Measurements from ENCODE around the gene TAS2R30.

DNA sequence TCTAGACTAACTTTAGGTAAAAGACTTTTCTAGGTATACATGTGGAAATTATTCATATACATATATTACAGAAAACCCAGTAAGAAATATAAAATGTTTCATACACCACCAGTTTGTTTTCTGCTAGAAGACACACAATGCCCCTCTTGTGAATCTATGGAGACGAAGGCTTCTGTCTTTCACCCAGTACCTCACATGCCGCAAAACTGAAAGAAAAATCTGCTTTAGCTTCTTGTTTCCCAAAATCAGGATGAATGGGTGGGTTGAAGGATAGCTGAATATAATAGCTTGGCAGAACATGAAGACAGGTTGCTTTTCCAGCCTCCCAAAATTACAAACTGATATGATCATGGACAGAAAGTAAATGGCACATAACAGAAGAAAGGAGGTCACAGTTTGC, 1.3 kb downstream of the TAS2R30 start:
- TF ChIP-seq POLR2AphosphoS5 (IDR thresholded peaks at IDR 0.05; ENCODE audit: low read depth, low read length) = no peak
- TF ChIP-seq POLR2A (IDR thresholded peaks at IDR 0.05; ENCODE audit: low read depth, low read length) = no peak
- no peak for TF ChIP-seq TAF1 (IDR thresholded peaks at IDR 0.05; ENCODE audit: borderline replicate concordance, low read depth, low read length)

All from GM12892 (cell line).